Mucosa of gallbladder (tissue), 1 donor: ENCODE data around the gene LRP8. TPM values are rescaled to one million over a fixed set of nuclear protein-coding genes. Genes with fewer than 3 reads are reported as not detected.
"Not testable (repeated sequence)": the region's sequence is repeated elsewhere in the genome, so short reads cannot be mapped to it uniquely, and the experiment has no call there.

ENCODE experiments used
- DNase-seq: peaks from one replicate; pipeline ENCODE4 v3.0.0-alpha.2; 2020; ENCODE audit warnings: low spot score
- total RNA-seq: library from RNA; stranded (reverse); gene quantifications from one replicate; pipeline ENCODE4 v1.2.1, GENCODE V29; 2021
- donor health status: DM: no; HTN: no; CAD: no.

LRP8 gene
- total RNA-seq, 1 donor from 2014 or later = 3.5 TPM

GRCh38 chr1:53284224-53285020, 43.4 kb downstream of the LRP8 start:
- no peak for DNase-seq

GRCh38 chr1:53283156-53283555, 44.7 kb downstream of the LRP8 start:
- DNase-seq = not testable (repeated sequence)

- DNase-seq = no peak
Measured at GRCh38 chr1:53281133-53281532, 46.7 kb downstream of the LRP8 start.

- DNase-seq = no peak
Measured at GRCh38 chr1:53280496-53280895, 47.4 kb downstream of the LRP8 start.

GRCh38 chr1:53279296-53280200, 48.3 kb downstream of the LRP8 start:
- no peak for DNase-seq

GRCh38 chr1:53278298-53278725, 49.6 kb downstream of the LRP8 start:
- peak; percentile 53 for DNase-seq

GRCh38 chr1:53277326-53277725, 50.5 kb downstream of the LRP8 start:
- DNase-seq = no peak

- no peak for DNase-seq
Measured at GRCh38 chr1:53276902-53277281, 51.0 kb downstream of the LRP8 start.

- DNase-seq = no peak
Measured at GRCh38 chr1:53276153-53276901, 51.5 kb downstream of the LRP8 start.

GRCh38 chr1:53275566-53275965, 52.3 kb downstream of the LRP8 start:
- no peak for DNase-seq

- DNase-seq = no peak
Measured at GRCh38 chr1:53274541-53275185, 53.2 kb downstream of the LRP8 start.

- no peak for DNase-seq
Measured at GRCh38 chr1:53274026-53274425, 53.8 kb downstream of the LRP8 start.

GRCh38 chr1:53273526-53273925, 54.3 kb downstream of the LRP8 start:
- no peak for DNase-seq

GRCh38 chr1:53272349-53272748, 55.5 kb downstream of the LRP8 start:
- no peak for DNase-seq

GRCh38 chr1:53271446-53272090, 56.3 kb downstream of the LRP8 start:
- DNase-seq = no peak

- DNase-seq = no peak
Measured at GRCh38 chr1:53270873-53271272, 57.0 kb downstream of the LRP8 start.

GRCh38 chr1:53270107-53270506, 57.8 kb downstream of the LRP8 start:
- DNase-seq = no peak

GRCh38 chr1:53267761-53268160, 60.1 kb downstream of the LRP8 start:
- no peak for DNase-seq

GRCh38 chr1:53266038-53266437, 61.8 kb downstream of the LRP8 start:
- DNase-seq = no peak

- no peak for DNase-seq
Measured at GRCh38 chr1:53265581-53265980, 62.3 kb downstream of the LRP8 start.

- DNase-seq = no peak
Measured at GRCh38 chr1:53264048-53264447, 63.8 kb downstream of the LRP8 start.
